PFSK-1 (cell line): ENCODE data around the gene ID2.

Experiments
- FOXP2 ChIP-seq: optimal IDR thresholded peaks from 2 replicates; pipeline ENCODE3; 2011; ENCODE audit warnings: borderline replicate concordance, control low read depth, inconsistent platforms; ENCODE audit not compliant: insufficient read depth; ENCODE audit errors: extremely low read length, extremely low read depth
- POLR2AphosphoS5 ChIP-seq: IDR thresholded peaks from 2 replicates; pipeline ENCODE4 v1.6.1; 2012; ENCODE audit warnings: low read depth, mild to moderate bottlenecking, control low read depth, low read length, moderate library complexity
- SIN3A ChIP-seq: IDR thresholded peaks from 2 replicates; pipeline ENCODE4 v1.6.1; 2012; ENCODE audit warnings: mild to moderate bottlenecking, low read length, moderate library complexity, borderline replicate concordance; ENCODE audit not compliant: insufficient read depth
- TAF1 ChIP-seq: IDR thresholded peaks from 2 replicates; pipeline ENCODE4 v1.6.1; 2012; ENCODE audit warnings: low read length, control low read depth, borderline replicate concordance; ENCODE audit not compliant: insufficient read depth
- TF ChIP-seq, protein P1 (sequence below), 2 experiments: IDR thresholded peaks; 2 replicates each; pipeline versions ENCODE4 v1.6.1 to v1.8.0; 2011 to 2012; ENCODE audit warnings: low read depth in 2 of 2, low read length in 2 of 2, control low read depth in 1 of 2, inconsistent platforms in 1 of 2, mild to moderate bottlenecking in 1 of 2, moderate library complexity in 1 of 2; ENCODE audit not compliant: insufficient read depth in 1 of 2

Gene ID2

DNA sequence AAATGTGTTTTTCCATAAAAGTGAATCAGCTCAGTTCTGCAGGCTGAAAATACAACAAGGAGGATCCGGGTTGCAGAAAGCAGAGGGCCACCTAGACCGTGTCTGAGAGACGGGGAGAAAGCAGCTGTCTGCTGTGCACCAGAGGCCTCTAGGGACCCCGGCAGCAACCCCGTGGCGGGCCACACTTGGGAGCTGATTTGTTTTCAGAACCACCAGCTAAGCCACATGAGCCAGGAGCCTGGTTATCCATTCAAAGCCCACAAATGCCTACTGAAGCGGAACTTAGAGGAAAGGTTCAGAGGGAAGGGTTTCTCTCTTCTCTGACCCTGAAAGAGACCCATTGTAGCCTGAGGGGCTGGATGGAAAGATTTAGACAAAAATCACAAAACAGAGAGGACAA, 28.4 kb upstream of the ID2 start:
- TF ChIP-seq POLR2AphosphoS5 (no peak), TAF1 (no peak), FOXP2 (no peak), SIN3A (no peak)
- TF ChIP-seq, protein P1, sequence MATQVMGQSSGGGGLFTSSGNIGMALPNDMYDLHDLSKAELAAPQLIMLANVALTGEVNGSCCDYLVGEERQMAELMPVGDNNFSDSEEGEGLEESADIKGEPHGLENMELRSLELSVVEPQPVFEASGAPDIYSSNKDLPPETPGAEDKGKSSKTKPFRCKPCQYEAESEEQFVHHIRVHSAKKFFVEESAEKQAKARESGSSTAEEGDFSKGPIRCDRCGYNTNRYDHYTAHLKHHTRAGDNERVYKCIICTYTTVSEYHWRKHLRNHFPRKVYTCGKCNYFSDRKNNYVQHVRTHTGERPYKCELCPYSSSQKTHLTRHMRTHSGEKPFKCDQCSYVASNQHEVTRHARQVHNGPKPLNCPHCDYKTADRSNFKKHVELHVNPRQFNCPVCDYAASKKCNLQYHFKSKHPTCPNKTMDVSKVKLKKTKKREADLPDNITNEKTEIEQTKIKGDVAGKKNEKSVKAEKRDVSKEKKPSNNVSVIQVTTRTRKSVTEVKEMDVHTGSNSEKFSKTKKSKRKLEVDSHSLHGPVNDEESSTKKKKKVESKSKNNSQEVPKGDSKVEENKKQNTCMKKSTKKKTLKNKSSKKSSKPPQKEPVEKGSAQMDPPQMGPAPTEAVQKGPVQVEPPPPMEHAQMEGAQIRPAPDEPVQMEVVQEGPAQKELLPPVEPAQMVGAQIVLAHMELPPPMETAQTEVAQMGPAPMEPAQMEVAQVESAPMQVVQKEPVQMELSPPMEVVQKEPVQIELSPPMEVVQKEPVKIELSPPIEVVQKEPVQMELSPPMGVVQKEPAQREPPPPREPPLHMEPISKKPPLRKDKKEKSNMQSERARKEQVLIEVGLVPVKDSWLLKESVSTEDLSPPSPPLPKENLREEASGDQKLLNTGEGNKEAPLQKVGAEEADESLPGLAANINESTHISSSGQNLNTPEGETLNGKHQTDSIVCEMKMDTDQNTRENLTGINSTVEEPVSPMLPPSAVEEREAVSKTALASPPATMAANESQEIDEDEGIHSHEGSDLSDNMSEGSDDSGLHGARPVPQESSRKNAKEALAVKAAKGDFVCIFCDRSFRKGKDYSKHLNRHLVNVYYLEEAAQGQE (IDR thresholded peaks at IDR 0.05; ENCODE audit: insufficient read depth in 1 of 2, low read depth in 2 of 2, low read length in 2 of 2), result no peak

GRCh38 chr2:8654041-8654440, 27.8 kb upstream of the ID2 start:
- TF ChIP-seq FOXP2, result no peak
- TF ChIP-seq TAF1, result no peak

GRCh38 chr2:8654483-8654882, 27.4 kb upstream of the ID2 start:
- TF ChIP-seq TAF1 (no peak), POLR2AphosphoS5 (no peak), SIN3A (no peak), FOXP2 (no peak)
- TF ChIP-seq, protein P1 (IDR thresholded peaks at IDR 0.05; ENCODE audit: insufficient read depth in 1 of 2, low read depth in 2 of 2, low read length in 2 of 2), result no peak

GRCh38 chr2:8656160-8656641, 25.7 kb upstream of the ID2 start:
- no peak for TF ChIP-seq TAF1
- no peak for TF ChIP-seq SIN3A
- no peak for TF ChIP-seq POLR2AphosphoS5
- TF ChIP-seq FOXP2, result no peak
- TF ChIP-seq, protein P1 (IDR thresholded peaks at IDR 0.05; ENCODE audit: insufficient read depth in 1 of 2, low read depth in 2 of 2, low read length in 2 of 2), result no peak

GRCh38 chr2:8656811-8657210, 25.0 kb upstream of the ID2 start:
- TF ChIP-seq, protein P1 (IDR thresholded peaks at IDR 0.05; ENCODE audit: insufficient read depth in 1 of 2, low read depth in 2 of 2, low read length in 2 of 2), result no peak
- no peak for TF ChIP-seq FOXP2
